BLaER1 (cell line): ENCODE data around the gene SEMA3B.
A peak's percentile ranks its signal among the peaks of the same experiment; 100 is the strongest.

Experiments used
- H3K27ac ChIP-seq: shearing (Covaris generic); formaldehyde crosslinking; 2 replicates; pipeline ENCODE4 v1.8.1; 2022
- H3K27me3 ChIP-seq: shearing (Covaris generic); formaldehyde crosslinking; 2 replicates; pipeline ENCODE4 v1.8.1; 2022
- H3K36me3 ChIP-seq: shearing (Covaris generic); formaldehyde crosslinking; 2 replicates; pipeline ENCODE4 v1.8.1; 2022
- H3K4me1 ChIP-seq: shearing (Covaris generic); formaldehyde crosslinking; 2 replicates; pipeline ENCODE4 v1.8.1; 2022
- H3K4me2 ChIP-seq: shearing (Covaris generic); formaldehyde crosslinking; 2 replicates; pipeline ENCODE4 v1.8.1; 2022
- H3K4me3 ChIP-seq: shearing (Covaris generic); formaldehyde crosslinking; 2 replicates; pipeline ENCODE4 v1.8.1; 2022
- H3K9ac ChIP-seq: shearing (Covaris generic); formaldehyde crosslinking; 2 replicates; pipeline ENCODE4 v1.8.1; 2022
- H3K9me3 ChIP-seq: shearing (Covaris generic); formaldehyde crosslinking; 2 replicates; pipeline ENCODE4 v1.8.1; 2022
- H4K20me1 ChIP-seq: shearing (Covaris generic); formaldehyde crosslinking; 2 replicates; pipeline ENCODE4 v1.8.1; 2022
- Cebpa-rat ChIP-seq: shearing (Covaris generic); IDR thresholded peaks from 2 replicates; pipeline ENCODE4 v1.8.1; 2022

Gene SEMA3B

GRCh38 chr3:50295553-50296431, 26.8 kb downstream of the SEMA3B start:
- H3K4me2 ChIP-seq = no peak overlapping the region
- H3K27ac ChIP-seq = no peak overlapping the region
- H3K9ac ChIP-seq = no peak overlapping the region
- no peaks in the 10 kb centered on the region for H3K9me3 ChIP-seq
- H3K4me3 ChIP-seq = no peak overlapping the region
- H3K4me1 ChIP-seq = peaks cover 39% of the 10 kb centered on the region
- TF ChIP-seq Cebpa-rat = no peak
- peaks cover 8% of the 10 kb centered on the region for H3K36me3 ChIP-seq
- H4K20me1 ChIP-seq = 0 out of 2 replicates have a peak, but pooled peaks cover 8% of the 10 kb centered on the region
- H3K27me3 ChIP-seq = no peaks in the 10 kb centered on the region

DNA sequence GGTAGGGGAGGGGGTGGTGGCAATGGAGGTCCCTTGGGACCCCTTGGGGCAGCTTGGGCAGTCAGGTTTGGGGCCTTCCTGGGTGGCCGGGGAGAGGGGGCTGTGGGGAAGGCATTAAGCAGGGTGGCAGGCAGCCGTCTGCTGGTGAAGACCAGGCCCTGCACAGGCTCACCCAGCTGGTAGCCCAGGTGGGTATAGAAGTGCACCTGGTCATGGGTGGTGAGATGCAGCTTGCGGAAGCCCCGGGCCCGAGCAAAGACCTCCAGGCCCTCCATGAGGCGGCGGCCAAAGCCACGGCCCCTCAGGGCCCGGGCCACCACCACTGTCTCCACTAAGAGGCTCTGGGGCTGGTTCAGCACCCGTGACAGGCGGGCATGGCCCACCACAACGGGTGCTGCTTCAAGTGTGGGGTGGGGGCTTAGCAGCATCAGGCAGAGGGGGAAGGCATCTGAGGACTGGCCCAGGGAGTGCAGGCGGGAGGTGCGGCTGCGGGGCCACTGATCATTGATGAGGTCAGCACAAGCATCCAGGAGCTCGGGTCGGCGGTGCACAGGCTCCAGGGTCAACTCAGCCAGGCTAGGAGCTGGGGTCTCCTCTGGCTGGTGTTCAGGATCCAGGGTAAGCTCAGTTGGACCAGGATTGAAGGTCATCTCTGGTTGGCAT, 27.9 kb downstream of the SEMA3B start:
- H3K4me3 ChIP-seq = no peak overlapping the region
- no peaks in the 10 kb centered on the region for H3K27me3 ChIP-seq
- no peak overlapping the region for H3K4me2 ChIP-seq
- H3K4me1 ChIP-seq = peaks cover 32% of the 10 kb centered on the region
- H3K9ac ChIP-seq = no peak overlapping the region
- H3K9me3 ChIP-seq = no peaks in the 10 kb centered on the region
- H4K20me1 ChIP-seq = 0 out of 2 replicates have a peak, but pooled peaks cover 8% of the 10 kb centered on the region
- no peak for TF ChIP-seq Cebpa-rat
- H3K27ac ChIP-seq = no peak overlapping the region
- peaks cover 8% of the 10 kb centered on the region; the same call in 1 of the 2 replicates for H3K36me3 ChIP-seq

DNA sequence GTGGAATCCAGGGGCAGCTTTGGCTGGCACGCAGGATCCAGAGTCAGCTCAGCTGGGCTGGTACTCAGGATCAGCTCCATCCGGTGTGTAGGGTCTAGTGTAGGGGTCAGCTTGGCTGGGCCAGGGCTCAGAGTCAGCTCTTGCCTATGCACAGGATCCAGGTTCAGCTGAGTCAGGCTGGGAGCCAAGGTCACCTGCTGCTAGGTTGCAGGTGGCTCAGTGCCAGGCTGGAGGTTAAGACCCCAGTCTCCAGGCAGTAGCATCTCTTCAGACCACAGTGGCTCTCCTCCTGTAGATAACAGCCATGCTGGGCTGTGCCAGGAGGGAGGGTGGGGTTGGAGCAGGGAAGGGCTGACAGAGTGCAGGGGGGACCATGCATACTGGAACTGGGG, 28.4 kb downstream of the SEMA3B start:
- Histone ChIP-seq H3K4me2 (0 out of 2 replicates have a peak overlapping the region, but pooled peaks have one; percentile 96), H3K27ac (no peak overlapping the region), H3K9ac (no peak overlapping the region), H3K4me1 (peaks cover 32% of the 10 kb centered on the region), H3K27me3 (no peaks in the 10 kb centered on the region), H3K4me3 (no peak overlapping the region), H4K20me1 (0 out of 2 replicates have a peak, but pooled peaks cover 8% of the 10 kb centered on the region), H3K9me3 (no peaks in the 10 kb centered on the region), H3K36me3 (peaks cover 8% of the 10 kb centered on the region; the same call in 1 of the 2 replicates)
- no peak for TF ChIP-seq Cebpa-rat

DNA sequence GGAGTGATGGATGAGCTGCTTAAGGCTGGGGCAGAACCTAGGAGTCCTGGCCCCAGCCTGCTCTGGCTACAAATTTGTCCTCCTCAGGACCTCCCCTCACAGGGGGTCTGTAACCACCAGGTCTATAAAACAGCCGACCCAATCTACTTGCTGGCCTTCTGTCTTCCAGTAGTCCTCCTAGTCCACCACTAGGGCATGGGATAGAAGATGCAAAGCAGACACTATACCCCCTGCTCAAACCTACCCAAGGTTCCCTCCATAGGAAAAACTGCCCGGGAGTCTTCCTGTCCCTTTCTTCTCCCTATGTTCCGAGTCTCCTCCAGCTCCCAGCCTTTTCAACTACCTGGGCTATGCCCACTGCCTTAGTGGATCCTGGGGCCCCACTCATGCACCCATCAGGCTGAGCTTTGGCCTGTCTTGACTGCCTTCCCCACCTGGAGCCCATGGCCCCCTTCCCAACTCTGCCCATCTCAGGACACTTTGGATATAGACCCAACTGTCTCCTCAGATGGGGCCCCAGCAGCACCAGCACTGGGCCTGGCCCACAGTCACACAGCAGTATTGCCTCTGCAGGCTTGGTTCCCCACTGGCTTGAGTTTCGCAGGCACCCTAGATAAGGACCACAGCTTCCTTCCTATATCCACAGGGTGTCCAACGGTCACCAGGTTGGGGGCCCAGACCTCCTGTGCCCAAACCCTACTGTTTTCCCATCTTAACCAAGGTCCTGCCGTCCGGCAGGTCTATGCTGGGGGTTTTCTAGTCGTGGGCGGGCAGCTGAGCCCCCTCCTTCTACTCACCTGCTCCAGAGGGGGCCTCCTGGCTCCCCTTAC, 29.2 kb downstream of the SEMA3B start:
- Histone ChIP-seq H3K4me2 (peak overlapping the region; percentile 96), H3K36me3 (peaks cover 8% of the 10 kb centered on the region; the same call in 1 of the 2 replicates), H3K27ac (peak overlapping the region; percentile 82), H3K4me3 (peak overlapping the region; percentile 78), H4K20me1 (0 out of 2 replicates have a peak, but pooled peaks cover 8% of the 10 kb centered on the region), H3K4me1 (peaks cover 26% of the 10 kb centered on the region), H3K27me3 (no peaks in the 10 kb centered on the region), H3K9me3 (no peaks in the 10 kb centered on the region), H3K9ac (peak overlapping the region; percentile 82; the same call in 1 of the 2 replicates)
- TF ChIP-seq Cebpa-rat = no peak

DNA sequence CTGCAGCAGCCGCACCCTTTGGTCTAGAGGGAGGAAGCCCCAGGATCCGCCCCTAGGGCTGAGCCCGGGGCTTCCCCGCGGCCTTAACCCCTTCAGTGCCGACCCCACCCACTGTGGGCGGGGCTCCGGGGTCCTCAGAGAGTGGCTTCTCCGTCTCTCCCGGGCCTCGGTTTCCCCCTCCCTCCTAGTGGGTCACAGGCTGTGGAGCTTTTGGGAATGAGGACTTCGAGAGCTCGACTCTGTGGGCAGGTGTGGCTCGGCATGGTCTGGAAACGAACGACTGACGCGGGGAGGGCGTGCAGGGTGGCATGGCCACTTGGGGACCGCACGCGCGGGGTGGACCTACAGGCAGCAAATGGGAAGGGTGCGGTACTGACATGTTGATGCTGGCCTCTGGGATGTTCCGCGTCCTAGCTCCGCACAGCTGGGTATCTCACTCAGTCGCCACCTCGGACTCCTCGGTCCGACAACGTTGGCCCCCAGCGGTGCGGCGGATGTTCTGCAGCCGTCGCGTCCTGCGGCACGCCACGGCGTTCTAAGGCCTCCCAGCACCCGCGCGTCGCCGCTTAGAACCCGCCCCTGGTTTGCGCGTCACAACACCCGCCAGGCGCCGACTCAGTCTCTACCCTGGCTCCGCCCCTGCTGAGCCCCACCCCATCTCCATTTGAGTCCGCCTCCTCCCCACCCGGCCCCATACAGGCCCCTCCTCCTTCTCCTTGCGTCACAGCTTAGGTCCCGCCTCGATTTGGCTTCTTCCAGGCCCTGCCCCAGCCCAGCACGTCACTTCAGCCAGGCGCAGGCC, 30.1 kb downstream of the SEMA3B start, which contains the start of the genes HYAL3 and NAA80:
Gene HYAL3 (minus strand): TSS at position 570 of the 802 bp plus-strand sequence. CDS start 3,803 bp downstream, outside the sequence.
Gene NAA80 (minus strand): TSS at position 570 of the 802 bp plus-strand sequence. CDS start 1,942 bp downstream, outside the sequence.
- peak within 1 kb of the TSS; percentile 82 for H3K9ac ChIP-seq
- H3K36me3 ChIP-seq = peaks cover 8% of the 10 kb centered on the region; the same call in 1 of the 2 replicates
- H3K27me3 ChIP-seq = no peaks in the 10 kb centered on the region
- peaks cover 21% of the 10 kb centered on the region for H3K4me1 ChIP-seq
- no peaks in the 10 kb centered on the region for H3K9me3 ChIP-seq
- H3K4me2 ChIP-seq = peak within 1 kb of the TSS; percentile 96
- 0 out of 2 replicates have a peak, but pooled peaks cover 8% of the 10 kb centered on the region for H4K20me1 ChIP-seq
- peak within 1 kb of the TSS; percentile 78 for H3K4me3 ChIP-seq
- peak within 1 kb of the TSS; percentile 82 for H3K27ac ChIP-seq
- no peak for TF ChIP-seq Cebpa-rat

- no peaks in the 10 kb centered on the region for H3K27me3 ChIP-seq
- peaks cover 8% of the 10 kb centered on the region; the same call in 1 of the 2 replicates for H3K36me3 ChIP-seq
- peak overlapping the region; percentile 78 for H3K4me3 ChIP-seq
- no peaks in the 10 kb centered on the region for H3K9me3 ChIP-seq
- H3K27ac ChIP-seq = peak overlapping the region; percentile 36; the same call in 1 of the 2 replicates
- H3K4me1 ChIP-seq = peaks cover 21% of the 10 kb centered on the region
- H3K4me2 ChIP-seq = peak overlapping the region; percentile 84
- H4K20me1 ChIP-seq = 0 out of 2 replicates have a peak, but pooled peaks cover 8% of the 10 kb centered on the region
- H3K9ac ChIP-seq = peak overlapping the region; percentile 70
- TF ChIP-seq Cebpa-rat = no peak
Observed at GRCh38 chr3:50299638-50299928, 30.6 kb downstream of the SEMA3B start.

DNA sequence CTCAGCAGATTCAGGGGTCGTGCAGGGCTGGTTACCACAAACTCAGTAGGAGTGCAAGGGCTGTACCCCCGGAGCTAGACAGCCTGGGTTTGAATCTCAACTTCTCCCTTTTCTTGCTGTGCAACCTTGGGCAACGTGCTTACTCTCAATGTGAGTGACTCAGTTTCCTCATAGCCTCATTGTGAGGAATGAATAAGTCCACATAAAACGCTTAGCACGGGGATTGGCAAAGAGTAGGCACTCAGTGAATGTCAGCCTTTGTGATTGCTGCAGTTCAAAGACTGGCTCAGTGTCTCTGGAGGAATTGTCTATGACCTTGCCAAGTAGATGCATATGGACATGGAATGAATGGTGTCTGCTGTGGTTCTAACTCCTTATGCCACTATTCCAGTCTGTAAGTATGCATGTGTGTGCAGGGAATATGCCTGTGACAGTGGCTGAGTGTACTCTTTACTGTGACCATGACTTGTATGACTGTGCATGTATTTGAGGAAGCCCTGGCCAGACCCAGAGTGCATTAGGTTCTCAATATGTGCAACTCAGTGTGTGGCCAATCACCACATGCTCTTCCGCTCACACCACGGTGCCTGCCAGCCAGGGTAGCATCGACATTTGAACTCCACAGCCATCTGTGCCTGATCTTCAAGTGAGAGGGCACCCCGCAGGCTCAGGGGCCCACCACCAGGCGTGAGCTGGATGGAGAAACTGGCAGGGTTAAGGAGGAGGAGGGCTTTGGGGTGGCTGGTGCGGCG, 31.2 kb downstream of the SEMA3B start:
- peak overlapping the region; percentile 70 for H3K9ac ChIP-seq
- peak overlapping the region; percentile 36; the same call in 1 of the 2 replicates for H3K27ac ChIP-seq
- H3K4me2 ChIP-seq = peak overlapping the region; percentile 84
- H3K36me3 ChIP-seq = peaks cover 8% of the 10 kb centered on the region; the same call in 1 of the 2 replicates
- 0 out of 2 replicates have a peak, but pooled peaks cover 8% of the 10 kb centered on the region for H4K20me1 ChIP-seq
- peaks cover 21% of the 10 kb centered on the region for H3K4me1 ChIP-seq
- no peaks in the 10 kb centered on the region for H3K9me3 ChIP-seq
- H3K4me3 ChIP-seq = peak overlapping the region; percentile 78
- TF ChIP-seq Cebpa-rat = no peak
- no peaks in the 10 kb centered on the region for H3K27me3 ChIP-seq
